PC-9 (cell line): ENCODE data around the gene FOXP2. TPM values are rescaled to one million over a fixed set of nuclear protein-coding genes. Genes with fewer than 3 reads are reported as not detected.

ENCODE experiments used
- BruUV-seq: library from RNA; stranded (reverse); fragments of 400-500 nt; replicated peaks from 2 replicates; lab custom pipeline; 2021; lab: Mats Ljungman, UMichigan
- CTCF ChIA-PET: fragments of 300-600 bp; sonication (Branson Sonifier 250); formaldehyde crosslinking; loops from one replicate; lab custom pipeline; 2022; ENCODE audit warnings: antibody characterized with exemption; lab: Charles Lee
- POLR2A ChIA-PET: fragments of 300-600 bp; sonication (Branson Sonifier 250); formaldehyde crosslinking; loops from one replicate; lab custom pipeline; 2022; ENCODE audit warnings: antibody characterized with exemption; ENCODE audit not compliant: unreplicated experiment; lab: Charles Lee
- DNase-seq, 2 experiments: peaks; one replicate each; pipeline versions ENCODE4 v3.0.0 to v3.0.0-alpha.2; 2015 to 2022; ENCODE audit warnings: mixed read lengths in 1 of 2
- H2AFZ ChIP-seq: fragments of 200-600 bp; sonication (generic); 2 replicates; pipeline ENCODE4 v1.8.1; 2017; ENCODE audit warnings: antibody characterized with exemption
- H3F3A ChIP-seq: fragments of 200-600 bp; sonication (generic); 2 replicates; pipeline ENCODE4 v1.8.1; 2017; ENCODE audit warnings: antibody characterized with exemption, mild to moderate bottlenecking, low read depth; ENCODE audit not compliant: insufficient read depth
- H3K27ac ChIP-seq: fragments of 200-600 bp; sonication (generic); 2 replicates; pipeline ENCODE4 v1.6.1; 2016; ENCODE audit warnings: mixed run types
- H3K27me3 ChIP-seq: fragments of 200-600 bp; sonication (generic); 2 replicates; pipeline ENCODE4 v1.6.1; 2016; ENCODE audit warnings: low read depth, mixed run types; ENCODE audit not compliant: insufficient read depth
- H3K36me3 ChIP-seq: fragments of 200-600 bp; sonication (generic); 2 replicates; pipeline ENCODE4 v1.6.1; 2016; ENCODE audit warnings: low read depth, mixed run types
- H3K4me1 ChIP-seq: fragments of 200-600 bp; sonication (generic); replicated peaks from 2 replicates; pipeline ENCODE4 v1.6.1; 2016; ENCODE audit warnings: mixed run types; ENCODE audit not compliant: insufficient read depth
- H3K4me2 ChIP-seq: fragments of 200-600 bp; sonication (generic); 2 replicates; pipeline ENCODE4 v1.6.1; 2017; ENCODE audit warnings: mixed run types
- H3K4me3 ChIP-seq: fragments of 200-600 bp; sonication (generic); 2 replicates; pipeline ENCODE4 v1.6.1; 2016; ENCODE audit warnings: mixed run types
- H3K79me2 ChIP-seq: fragments of 200-600 bp; sonication (generic); 2 replicates; pipeline ENCODE4 v1.6.1; 2017; ENCODE audit warnings: low read depth, mixed run types
- H3K9me2 ChIP-seq: fragments of 200-600 bp; sonication (generic); 2 replicates; pipeline ENCODE4 v1.8.1; 2017; ENCODE audit warnings: mild to moderate bottlenecking; ENCODE audit not compliant: insufficient read depth
- H3K9me3 ChIP-seq: fragments of 200-600 bp; sonication (generic); 2 replicates; pipeline ENCODE4 v1.8.1; 2016; ENCODE audit warnings: low read depth; ENCODE audit not compliant: insufficient read depth
- H4K20me1 ChIP-seq: fragments of 200-600 bp; sonication (generic); 2 replicates; pipeline ENCODE4 v1.8.1; 2017; ENCODE audit not compliant: insufficient read depth
- EZH2 ChIP-seq: fragments of 200-600 bp; sonication (generic); IDR thresholded peaks from 2 replicates; pipeline ENCODE4 v1.8.0; 2017; ENCODE audit warnings: antibody characterized with exemption, low read depth
- intact Hi-C: fragments of 100-400 bp; cut with micrococcal nuclease; formaldehyde crosslinking; loops from one replicate; pipeline ENCODE4 v1.10.0; 2022; ENCODE audit not compliant: unreplicated experiment
- microRNA-seq: library from miRNA; unstranded; fragments of <30 nt; microRNA quantifications from one replicate; pipeline ENCODE4 v1.2.0, GENCODE V29; 2021; ENCODE audit warnings: borderline number of aligned reads, borderline replicate concordance
- total RNA-seq: library from RNA; stranded (reverse); gene quantifications from 2 replicates; pipeline ENCODE4 v1.2.3, GENCODE V29; 2021
- TF ChIP-seq, protein P1 (sequence below): fragments of 200-600 bp; sonication (generic); conservative IDR thresholded peaks from 2 replicates; pipeline ENCODE4 v1.6.1; 2017; ENCODE audit warnings: mixed run types, antibody characterized with exemption, mild to moderate bottlenecking, moderate library complexity

FOXP2 gene
- total RNA-seq, 1 experiment from 2014 or later: 1.2 TPM

DNA sequence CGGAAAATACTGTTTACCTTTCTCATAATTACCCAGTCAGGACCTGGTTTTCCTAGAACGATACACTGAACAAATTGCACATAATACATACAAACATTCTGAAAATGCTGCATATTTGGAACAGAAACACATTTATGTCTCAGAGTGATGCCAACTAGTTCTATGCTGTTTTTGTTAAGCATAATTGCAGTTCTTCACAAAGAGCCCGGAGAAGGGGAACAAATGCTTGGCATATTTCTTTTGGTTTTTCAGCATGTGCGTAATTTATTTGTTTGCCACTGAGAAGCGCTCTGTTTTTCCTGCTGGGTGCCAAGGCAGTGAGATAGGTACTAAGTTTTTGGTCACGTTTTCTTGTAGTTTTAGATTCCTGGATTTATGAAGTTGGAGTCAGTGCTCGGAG is 326.3 kb downstream of the FOXP2 start:
- no TSS peak for BruUV-seq
- Histone ChIP-seq H3F3A (no peaks in the 10 kb centered on the region), H3K9me3 (no peaks in the 10 kb centered on the region), H3K4me3 (no peak overlapping the region), H3K9me2 (no peaks in the 10 kb centered on the region), H3K27ac (no peak overlapping the region), H3K36me3 (no peaks in the 10 kb centered on the region), H3K27me3 (no peaks in the 10 kb centered on the region), H3K4me2 (no peak overlapping the region), H2AFZ (no peak overlapping the region), H4K20me1 (no peaks in the 10 kb centered on the region), H3K4me1 (no peaks in the 10 kb centered on the region), H3K79me2 (no peaks in the 10 kb centered on the region)
- no peak for TF ChIP-seq EZH2
- TF ChIP-seq, protein P1, sequence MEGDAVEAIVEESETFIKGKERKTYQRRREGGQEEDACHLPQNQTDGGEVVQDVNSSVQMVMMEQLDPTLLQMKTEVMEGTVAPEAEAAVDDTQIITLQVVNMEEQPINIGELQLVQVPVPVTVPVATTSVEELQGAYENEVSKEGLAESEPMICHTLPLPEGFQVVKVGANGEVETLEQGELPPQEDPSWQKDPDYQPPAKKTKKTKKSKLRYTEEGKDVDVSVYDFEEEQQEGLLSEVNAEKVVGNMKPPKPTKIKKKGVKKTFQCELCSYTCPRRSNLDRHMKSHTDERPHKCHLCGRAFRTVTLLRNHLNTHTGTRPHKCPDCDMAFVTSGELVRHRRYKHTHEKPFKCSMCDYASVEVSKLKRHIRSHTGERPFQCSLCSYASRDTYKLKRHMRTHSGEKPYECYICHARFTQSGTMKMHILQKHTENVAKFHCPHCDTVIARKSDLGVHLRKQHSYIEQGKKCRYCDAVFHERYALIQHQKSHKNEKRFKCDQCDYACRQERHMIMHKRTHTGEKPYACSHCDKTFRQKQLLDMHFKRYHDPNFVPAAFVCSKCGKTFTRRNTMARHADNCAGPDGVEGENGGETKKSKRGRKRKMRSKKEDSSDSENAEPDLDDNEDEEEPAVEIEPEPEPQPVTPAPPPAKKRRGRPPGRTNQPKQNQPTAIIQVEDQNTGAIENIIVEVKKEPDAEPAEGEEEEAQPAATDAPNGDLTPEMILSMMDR: no peak
- POLR2A ChIA-PET: no interaction called here
- no peak for DNase-seq
- intact Hi-C loops: no loop called here
- CTCF ChIA-PET: no interaction called here

GRCh38 chr7:114741911-114742310 is 327.3 kb downstream of the FOXP2 start:
- H3K4me3 ChIP-seq: no peak overlapping the region
- CTCF ChIA-PET: no interaction called here
- H3K4me2 ChIP-seq: no peak overlapping the region
- no peak for DNase-seq
- intact Hi-C loops: no loop called here
- no peaks in the 10 kb centered on the region for H3K9me3 ChIP-seq
- H3K79me2 ChIP-seq: no peaks in the 10 kb centered on the region
- no TSS peak for BruUV-seq
- H2AFZ ChIP-seq: no peak overlapping the region
- TF ChIP-seq EZH2: no peak
- H3F3A ChIP-seq: no peaks in the 10 kb centered on the region
- H4K20me1 ChIP-seq: no peaks in the 10 kb centered on the region
- H3K27ac ChIP-seq: no peak overlapping the region
- no peaks in the 10 kb centered on the region for H3K9me2 ChIP-seq
- POLR2A ChIA-PET: no interaction called here
- no peaks in the 10 kb centered on the region for H3K27me3 ChIP-seq
- H3K36me3 ChIP-seq: no peaks in the 10 kb centered on the region
- no peaks in the 10 kb centered on the region for H3K4me1 ChIP-seq

Small RNAs within 50 kb of the gene (microRNA-seq; reads per million reads assigned to microRNA genes)
- gene MIR3666: not detected
